Measurements from ENCODE around the gene CACNA2D1.
"Not testable (repeated sequence)": the region's sequence is repeated elsewhere in the genome, so short reads cannot be mapped to it uniquely, and the experiment has no call there.

Gene CACNA2D1

GRCh38 chr7:82389876-82390275 is 53.7 kb downstream of the CACNA2D1 start:
- no peak for TF ChIP-seq CTCF (IDR thresholded peaks at IDR 0.05; ENCODE audit: low read depth, low read length)
- peak in 1 of 2 donors; percentile 58 for DNase-seq (ENCODE audit: low read depth in 2 of 2)
- H3K4me3 ChIP-seq (replicated peaks in 1 of 2; ENCODE audit: low read depth in 2 of 2, low read length in 2 of 2), result no peak overlapping the region

- no peak for TF ChIP-seq CTCF (IDR thresholded peaks at IDR 0.05; ENCODE audit: low read depth, low read length)
- no peak overlapping the region for H3K4me3 ChIP-seq (replicated peaks in 1 of 2; ENCODE audit: low read depth in 2 of 2, low read length in 2 of 2)
- no peak for DNase-seq (ENCODE audit: low read depth in 2 of 2)
These were observed 55.4 kb downstream of the CACNA2D1 start for GRCh38 chr7:82388138-82388537.

- DNase-seq (ENCODE audit: low read depth in 2 of 2); H3K4me3 ChIP-seq (replicated peaks in 1 of 2; ENCODE audit: low read depth in 2 of 2, low read length in 2 of 2): not testable (repeated sequence)
These were observed 57.0 kb downstream of the CACNA2D1 start for GRCh38 chr7:82386571-82386970.

- no peak for TF ChIP-seq CTCF (IDR thresholded peaks at IDR 0.05; ENCODE audit: low read depth, low read length)
- DNase-seq (ENCODE audit: low read depth in 2 of 2), result no peak
- no peak overlapping the region for H3K4me3 ChIP-seq (replicated peaks in 1 of 2; ENCODE audit: low read depth in 2 of 2, low read length in 2 of 2)
These were observed 58.8 kb downstream of the CACNA2D1 start for GRCh38 chr7:82384779-82385178.

- no peak for DNase-seq (ENCODE audit: low read depth in 2 of 2)
- no peak for TF ChIP-seq CTCF (IDR thresholded peaks at IDR 0.05; ENCODE audit: low read depth, low read length)
- H3K4me3 ChIP-seq (replicated peaks in 1 of 2; ENCODE audit: low read depth in 2 of 2, low read length in 2 of 2), result no peak overlapping the region
These were observed 59.5 kb downstream of the CACNA2D1 start for GRCh38 chr7:82384051-82384464.

- no peak overlapping the region for H3K4me3 ChIP-seq (replicated peaks in 1 of 2; ENCODE audit: low read depth in 2 of 2, low read length in 2 of 2)
- no peak for TF ChIP-seq CTCF (IDR thresholded peaks at IDR 0.05; ENCODE audit: low read depth, low read length)
- no peak for DNase-seq (ENCODE audit: low read depth in 2 of 2)
These were observed 61.3 kb downstream of the CACNA2D1 start for GRCh38 chr7:82382276-82382675.

GRCh38 chr7:82376739-82377138 is 66.8 kb downstream of the CACNA2D1 start:
- H3K4me3 ChIP-seq (replicated peaks in 1 of 2; ENCODE audit: low read depth in 2 of 2, low read length in 2 of 2), result no peak overlapping the region
- DNase-seq (ENCODE audit: low read depth in 2 of 2), result no peak
- TF ChIP-seq CTCF (IDR thresholded peaks at IDR 0.05; ENCODE audit: low read depth, low read length), result no peak
